H1 (cell line): Measurements from ENCODE around the gene MICALL2. TPM values are rescaled to one million over a fixed set of nuclear protein-coding genes. Genes with fewer than 3 reads are reported as not detected.

Experiments
- CTCF ChIA-PET: fragments of 300-600 bp; sonication (Branson Sonifier 250); formaldehyde crosslinking; loops from one replicate; lab custom pipeline; 2021; ENCODE audit not compliant: partially characterized antibody; lab: Charles Lee
- POLR2A ChIA-PET: fragments of 300-600 bp; sonication (Branson Sonifier 250); formaldehyde crosslinking; loops from one replicate; lab custom pipeline; 2021; ENCODE audit warnings: inconsistent platforms; ENCODE audit not compliant: partially characterized antibody; lab: Charles Lee
- DNase-seq, 2 experiments: peaks; one replicate each; pipeline versions ENCODE4 v3.0.0 to v3.0.0-alpha.2; 2010 to 2022; ENCODE audit warnings: low spot score in 2 of 2, low read depth in 1 of 2, mixed read lengths in 1 of 2
- FAIRE-seq: peaks from 2 replicates; lab custom pipeline; 2011; peaks lifted over from hg19 to GRCh38; lab: Jason Lieb, UNC
- H2AFZ ChIP-seq: 2 replicates; pipeline ENCODE4 v1.8.1; 2012; ENCODE audit warnings: low read length, inconsistent platforms
- H2AK5ac ChIP-seq: 2 replicates; pipeline ENCODE4 v1.6.1; 2013; ENCODE audit warnings: low read depth, low read length
- H2BK120ac ChIP-seq: replicated peaks from 2 replicates; pipeline ENCODE3; 2013; ENCODE audit warnings: low read depth, low read length, inconsistent platforms
- H2BK12ac ChIP-seq: 2 replicates; pipeline ENCODE4 v1.6.1; 2013; ENCODE audit warnings: low read depth, low read length
- H2BK15ac ChIP-seq: 2 replicates; pipeline ENCODE4 v1.6.1; 2013; ENCODE audit warnings: low read length
- H2BK20ac ChIP-seq: 2 replicates; pipeline ENCODE4 v1.6.1; 2013; ENCODE audit warnings: low read length
- H2BK5ac ChIP-seq: 2 replicates; pipeline ENCODE4 v1.6.1; 2013; ENCODE audit warnings: low read depth, low read length
- H3K14ac ChIP-seq: 2 replicates; pipeline ENCODE4 v1.6.1; 2013; ENCODE audit warnings: inconsistent platforms; ENCODE audit not compliant: insufficient read length
- H3K18ac ChIP-seq: 2 replicates; pipeline ENCODE4 v1.6.1; 2013; ENCODE audit warnings: low read length; ENCODE audit errors: extremely low read depth
- H3K23ac ChIP-seq: 2 replicates; pipeline ENCODE4 v1.6.1; 2013; ENCODE audit warnings: inconsistent platforms; ENCODE audit not compliant: insufficient read length
- H3K23me2 ChIP-seq: 2 replicates; pipeline ENCODE4 v1.6.1; 2013; ENCODE audit warnings: low read depth, low read length
- H3K27ac ChIP-seq: 2 replicates; pipeline ENCODE4 v1.6.1; 2011; ENCODE audit warnings: low read depth, low read length, inconsistent platforms
- H3K27me3 ChIP-seq, 4 experiments: replicated peaks in 1 of 4; 1 replicate in 1 of 4; 2 replicates in 3 of 4; pipeline versions ENCODE4 v1.6.1 to v1.8.1; 2011 to 2013; ENCODE audit warnings: low read length in 3 of 4, mild to moderate bottlenecking in 3 of 4, inconsistent platforms in 2 of 4, mixed read lengths in 2 of 4, moderate library complexity in 1 of 4; ENCODE audit not compliant: control insufficient read depth in 3 of 4, insufficient read depth in 3 of 4; ENCODE audit errors: extremely low read depth in 1 of 4
- H3K36me3 ChIP-seq, 4 experiments: 2 replicates each; pipeline versions ENCODE4 v1.6.1 to v1.8.1; 2011 to 2013; ENCODE audit warnings: mild to moderate bottlenecking in 4 of 4, low read length in 3 of 4, moderate library complexity in 2 of 4, control low read depth in 1 of 4, inconsistent platforms in 1 of 4; ENCODE audit not compliant: insufficient read depth in 4 of 4, control insufficient read depth in 2 of 4
- H3K4ac ChIP-seq: replicated peaks from 2 replicates; pipeline ENCODE3; 2013; ENCODE audit warnings: low read length, low read depth, mixed read lengths, inconsistent platforms; ENCODE audit not compliant: insufficient read length
- H3K4me1 ChIP-seq, 4 experiments: replicated peaks in 1 of 4; 1 replicate in 1 of 4; 2 replicates in 3 of 4; pipeline versions ENCODE4 v1.6.1 to v1.8.1; 2011 to 2013; ENCODE audit warnings: low read length in 3 of 4, inconsistent platforms in 2 of 4, mixed read lengths in 1 of 4; ENCODE audit not compliant: insufficient read depth in 4 of 4, control insufficient read depth in 3 of 4
- H3K4me2 ChIP-seq, 2 experiments: 2 replicates each; pipeline versions ENCODE4 v1.6.1 to v1.8.1; 2011 to 2013; ENCODE audit warnings: low read depth in 2 of 2, low read length in 2 of 2, control low read depth in 1 of 2, inconsistent platforms in 1 of 2, mild to moderate bottlenecking in 1 of 2; ENCODE audit not compliant: insufficient read depth in 1 of 2
- H3K4me3 ChIP-seq, 4 experiments: fragments of 200-600, 300-600 bp in 1 of 4; sonication (generic), shearing (Covaris generic), sonication (Bioruptor Twin) in 1 of 4; 2 replicates each; pipeline versions ENCODE4 v1.5.1 to v1.8.1; 2011 to 2016; ENCODE audit warnings: low read length in 4 of 4, low read depth in 3 of 4, control low read depth in 2 of 4, inconsistent platforms in 2 of 4, mild to moderate bottlenecking in 2 of 4, mixed read lengths in 1 of 4, moderate library complexity in 1 of 4; ENCODE audit not compliant: insufficient read depth in 2 of 4; ENCODE audit errors: extremely low read depth in 1 of 4
- H3K56ac ChIP-seq: replicated peaks from 2 replicates; pipeline ENCODE3; 2013; ENCODE audit warnings: low read depth, mild to moderate bottlenecking, mixed read lengths, low read length, inconsistent platforms; ENCODE audit not compliant: insufficient read length
- H3K79me1 ChIP-seq: 2 replicates; pipeline ENCODE4 v1.6.1; 2013; ENCODE audit warnings: low read depth, low read length, control low read depth
- H3K79me2 ChIP-seq, 2 experiments: 2 replicates each; pipeline versions ENCODE4 v1.6.1 to v1.8.1; 2012 to 2013; ENCODE audit warnings: low read length in 2 of 2, mild to moderate bottlenecking in 2 of 2, inconsistent platforms in 1 of 2; ENCODE audit not compliant: insufficient read depth in 2 of 2, control insufficient read depth in 1 of 2
- H3K9ac ChIP-seq, 4 experiments: replicated peaks in 1 of 4; 1 replicate in 1 of 4; 2 replicates in 3 of 4; pipeline versions ENCODE4 v1.6.1 to v1.8.1; 2011 to 2013; ENCODE audit warnings: low read depth in 3 of 4, low read length in 3 of 4, control low read depth in 2 of 4, mild to moderate bottlenecking in 2 of 4, moderate library complexity in 2 of 4, inconsistent platforms in 1 of 4; ENCODE audit errors: extremely low read depth in 1 of 4
- H3K9me3 ChIP-seq, 2 experiments: 2 replicates each; pipeline versions ENCODE4 v1.6.1 to v1.8.1; 2012 to 2013; ENCODE audit warnings: mild to moderate bottlenecking in 2 of 2, moderate library complexity in 2 of 2, control low read depth in 1 of 2, inconsistent platforms in 1 of 2, low read depth in 1 of 2, low read length in 1 of 2, mixed read lengths in 1 of 2; ENCODE audit not compliant: insufficient read depth in 2 of 2
- H4K20me1 ChIP-seq, 2 experiments: replicated peaks in 1 of 2; 2 replicates each; pipeline versions ENCODE3 to v1.8.1; 2011 to 2013; ENCODE audit warnings: inconsistent platforms in 2 of 2, low read length in 2 of 2, mild to moderate bottlenecking in 1 of 2; ENCODE audit not compliant: insufficient read depth in 2 of 2, control insufficient read depth in 1 of 2
- H4K5ac ChIP-seq: 2 replicates; pipeline ENCODE4 v1.6.1; 2013; ENCODE audit warnings: low read length, low read depth, mixed read lengths, inconsistent platforms; ENCODE audit not compliant: insufficient read length
- H4K8ac ChIP-seq: 2 replicates; pipeline ENCODE4 v1.8.0; 2013; ENCODE audit warnings: mild to moderate bottlenecking, moderate library complexity, low read length, inconsistent platforms; ENCODE audit not compliant: insufficient read depth; ENCODE audit errors: extremely low read depth
- H4K91ac ChIP-seq: replicated peaks from 2 replicates; pipeline ENCODE3; 2013; ENCODE audit warnings: low read length, mixed read lengths, inconsistent platforms; ENCODE audit not compliant: insufficient read length
- FOSL1 ChIP-seq: IDR thresholded peaks from 2 replicates; pipeline ENCODE4 v1.6.1; 2011; ENCODE audit warnings: mild to moderate bottlenecking, low read depth, low read length, moderate library complexity; ENCODE audit not compliant: insufficient read depth
- HDAC2 ChIP-seq, 2 experiments: fragments of 300-600 bp in 1 of 2; sonication (generic) in 1 of 2; IDR thresholded peaks; 2 replicates each; pipeline ENCODE4 v1.6.1; 2011 to 2012; ENCODE audit warnings: low read depth in 2 of 2, low read length in 2 of 2, mild to moderate bottlenecking in 2 of 2, moderate library complexity in 2 of 2, borderline replicate concordance in 1 of 2, inconsistent platforms in 1 of 2
- HDAC6 ChIP-seq: IDR thresholded peaks from one replicate; pipeline ENCODE4 v1.7.1; 2012; ENCODE audit warnings: low read depth, mild to moderate bottlenecking, inconsistent platforms, low read length, moderate library complexity
- KDM4A ChIP-seq: IDR thresholded peaks from one replicate; pipeline ENCODE4 v1.7.1; 2012; ENCODE audit warnings: low read depth, mild to moderate bottlenecking, moderate library complexity, low read length, inconsistent platforms; ENCODE audit not compliant: severe bottlenecking
- YY1 ChIP-seq: IDR thresholded peaks from 2 replicates; pipeline ENCODE4 v1.6.1; 2011; ENCODE audit warnings: low read depth, mild to moderate bottlenecking, low read length
- WGBS, 2 experiments: shearing (Covaris generic) in 1 of 2; methylation state at CpG; one replicate each; pipeline versions ENCODE4 v1.1.6 to v1.1.7; 2013 to 2015; ENCODE audit warnings: low lambda C conversion rate in 2 of 2, mixed read lengths in 2 of 2, inconsistent platforms in 1 of 2, low coverage in 1 of 2, missing lambda C conversion rate in 1 of 2; ENCODE audit not compliant: insufficient replicate concordance in 2 of 2, insufficient coverage in 1 of 2, insufficient read length in 1 of 2; ENCODE audit errors: extremely low coverage in 1 of 2, missing lambda C conversion rate in 1 of 2; 5-methylcytosine and 5-hydroxymethylcytosine counted together
- polyA plus RNA-seq, 7 experiments: library from polyadenylated mRNA; depleted of rRNA in 3 of 7; stranded (reverse) in 5 of 7; unstranded in 2 of 7; fragments of >200 nt in 5 of 7; fragments of 200-250 nt in 2 of 7; gene quantifications; 1 replicate in 5 of 7; 2 replicates in 1 of 7; 4 replicates in 1 of 7; pipeline versions ENCODE4 v1.2.1 to v1.2.3, GENCODE V29; 2011 to 2013; ENCODE audit warnings: missing spikeins in 2 of 7, mixed read lengths in 2 of 7
- total RNA-seq: library from RNA; stranded (reverse); fragmentation: NEBNext Ultra II Directional; extraction: Animal tissue kit (Norgen Biotek cat#: 25700); gene quantifications from 2 replicates; pipeline ENCODE4 v1.2.1, GENCODE V29; 2021

The MICALL2 gene
- total and polyA plus RNA-seq, 2 of the 8 experiments (the other 6 are each of a cell fraction or from before 2014, with no cell fraction given): 5.3 to 8.5 TPM

DNA sequence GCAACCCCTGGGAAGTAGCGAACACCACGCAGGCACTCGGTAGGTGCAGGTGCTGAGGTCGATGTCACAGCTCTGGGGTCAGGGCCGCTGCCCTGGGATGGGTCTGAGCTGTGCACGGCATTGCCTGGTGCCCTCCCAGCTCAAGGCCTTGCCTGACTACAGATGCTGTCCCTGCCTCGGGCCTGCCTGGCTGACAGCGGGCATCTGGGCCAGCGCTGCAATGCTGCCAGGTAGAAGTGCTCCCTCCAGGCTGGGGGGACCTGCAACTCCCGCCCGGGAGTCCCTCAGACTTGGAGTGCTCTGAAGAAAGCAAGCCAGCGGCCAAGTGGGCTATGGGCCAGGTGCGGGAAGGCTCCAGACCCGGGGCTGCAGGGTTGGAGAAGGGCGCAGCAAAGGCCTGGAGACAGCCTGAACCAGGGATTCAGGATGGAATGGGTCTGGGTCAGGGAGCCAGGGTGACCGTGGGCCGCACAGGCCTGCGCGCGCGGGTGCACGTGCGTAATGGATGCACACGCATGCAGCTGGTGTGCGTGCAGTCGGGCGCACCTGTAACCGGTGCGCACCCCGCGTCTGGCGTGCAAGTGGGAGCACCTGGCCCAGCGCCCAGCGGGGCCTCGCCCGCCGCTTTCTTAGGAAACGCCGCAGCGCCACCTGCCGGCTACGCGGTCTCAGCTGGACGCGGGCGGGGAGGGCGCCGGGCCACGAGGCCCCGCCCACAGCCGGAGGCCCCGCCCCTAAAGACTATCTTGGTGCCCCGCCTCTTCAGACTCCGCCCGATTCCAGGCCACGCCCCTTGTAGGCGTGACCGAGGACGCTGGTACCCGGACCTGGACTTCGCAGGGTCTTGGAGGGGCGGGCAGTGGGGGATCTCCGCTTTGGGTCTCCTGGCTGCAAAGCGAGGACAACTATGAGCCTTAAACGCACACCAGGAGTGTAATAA, 46.7 kb downstream of the MICALL2 start:
- Histone ChIP-seq H3K4me3 (peak overlapping the region in 3 of 4 experiments; percentile 14 to 42 (median 23); a peak in 5 of 8 replicates), H3K14ac (no peak overlapping the region), H3K27ac (no peak overlapping the region), H3K23me2 (peaks cover 14% of the 10 kb centered on the region; the same call in 1 of the 2 replicates), H4K91ac (no peak overlapping the region), H2BK120ac (no peak overlapping the region), H3K9ac (no peak overlapping the region), H3K79me2 (no peaks in the 10 kb centered on the region), H3K23ac (no peak overlapping the region), H4K20me1 (peaks cover 2 to 11% of the 10 kb centered on the region in 2 experiments), H3K79me1 (no peaks in the 10 kb centered on the region), H2BK12ac (peak overlapping the region; percentile 87; the same call in 1 of the 2 replicates), H2AFZ (no peak overlapping the region), H3K4ac (no peak overlapping the region), H2BK5ac (no peak overlapping the region; the same call in 1 of the 2 replicates), H4K5ac (peak overlapping the region; percentile 64), H3K4me1 (peaks cover 0 to 3% (median 1%) of the 10 kb centered on the region in 4 experiments; a peak in 4 of 7 replicates), H3K27me3 (peaks cover 0 to 9% (median 8%) of the 10 kb centered on the region in 4 experiments; a peak in 4 of 7 replicates), H3K18ac (no peak overlapping the region), H4K8ac (peak overlapping the region; percentile 36; the same call in 1 of the 2 replicates), H3K56ac (no peak overlapping the region), H3K9me3 (no peaks in the 10 kb centered on the region), H3K36me3 (no peaks in the 10 kb centered on the region), H3K4me2 (peak overlapping the region; percentile 2 to 71; a peak in 3 of 4 replicates), H2BK20ac (no peak overlapping the region), H2BK15ac (peak overlapping the region; percentile 81; the same call in 1 of the 2 replicates), H2AK5ac (0 out of 2 replicates have a peak overlapping the region, but pooled peaks have one; percentile 58)
- DNase-seq (peak; percentile 70 to 99), FAIRE-seq (no peak)
- POLR2A ChIA-PET: interaction anchor here (0.9 to 1.0 kb wide), 2 partner anchors 10 to 185 kb away, joined by 3 read pairs; no protein-coding TSS in a partner anchor
- WGBS, 2 experiments: 14% methylated on average over 55 of the region's 65 CpGs; no CpG with 5 or more reads in 1 of the 2 experiments
- CTCF ChIA-PET: interaction anchor here (0.6 to 3.6 kb wide), 23 partner anchors 10 to 243 kb away, joined by 3 to 30 read pairs (median 4); no protein-coding TSS in a partner anchor
- TF ChIP-seq HDAC6 (no peak), KDM4A (no peak), YY1 (no peak), HDAC2 (IDR thresholded peaks at IDR 0.05; ENCODE audit: borderline replicate concordance in 1 of 2, low read depth in 2 of 2, low read length in 2 of 2) (no peak), FOSL1 (no peak)
